ENCODE measurements around the gene RHBDL1.

RHBDL1 gene

GRCh38 chr16:717450-718245 is 42.2 kb downstream of the RHBDL1 start:
- H3K9me3 ChIP-seq (ENCODE audit: control insufficient read depth, low read length): no peaks in the 10 kb centered on the region
- 78 to 83% methylated on average over 26 to 28 of the region's 32 CpGs for WGBS, 2 experiments (ENCODE audit: insufficient coverage in 2 of 2)
- no peak overlapping the region for H3K4me3 ChIP-seq (ENCODE audit: extremely low read depth, insufficient read depth, low read length, poor library complexity, severe bottlenecking)
- H3K36me3 ChIP-seq (ENCODE audit: control insufficient read depth, insufficient read depth, low read length): peaks cover 5% of the 10 kb centered on the region
- H3K4me1 ChIP-seq (ENCODE audit: control insufficient read depth, insufficient read depth, low read length, poor library complexity, severe bottlenecking): peaks cover 16% of the 10 kb centered on the region
- no peak overlapping the region for H3K27ac ChIP-seq (ENCODE audit: low read depth, low read length, severe bottlenecking)

- Histone ChIP-seq H3K27ac (ENCODE audit: low read depth, low read length, severe bottlenecking) (no peak overlapping the region), H3K4me3 (ENCODE audit: extremely low read depth, insufficient read depth, low read length, poor library complexity, severe bottlenecking) (no peak overlapping the region), H3K4me1 (ENCODE audit: control insufficient read depth, insufficient read depth, low read length, poor library complexity, severe bottlenecking) (peaks cover 16% of the 10 kb centered on the region), H3K36me3 (ENCODE audit: control insufficient read depth, insufficient read depth, low read length) (peaks cover 7% of the 10 kb centered on the region), H3K9me3 (ENCODE audit: control insufficient read depth, low read length) (no peaks in the 10 kb centered on the region)
- 86 to 92% methylated on average over 6 to 9 of the region's 9 CpGs for WGBS, 2 experiments (ENCODE audit: insufficient coverage in 2 of 2)
These were observed 42.9 kb downstream of the RHBDL1 start for GRCh38 chr16:718389-718788.

- Histone ChIP-seq H3K9me3 (ENCODE audit: control insufficient read depth, low read length) (no peaks in the 10 kb centered on the region), H3K27ac (ENCODE audit: low read depth, low read length, severe bottlenecking) (no peak overlapping the region), H3K4me1 (ENCODE audit: control insufficient read depth, insufficient read depth, low read length, poor library complexity, severe bottlenecking) (peaks cover 16% of the 10 kb centered on the region), H3K36me3 (ENCODE audit: control insufficient read depth, insufficient read depth, low read length) (peaks cover 7% of the 10 kb centered on the region), H3K4me3 (ENCODE audit: extremely low read depth, insufficient read depth, low read length, poor library complexity, severe bottlenecking) (no peak overlapping the region)
- 91% methylated on average over 3 to 5 of the region's 6 CpGs for WGBS, 2 experiments (ENCODE audit: insufficient coverage in 2 of 2)
These were observed 43.5 kb downstream of the RHBDL1 start for GRCh38 chr16:718922-719321.

GRCh38 chr16:719815-720446 is 44.5 kb downstream of the RHBDL1 start:
- H3K9me3 ChIP-seq (ENCODE audit: control insufficient read depth, low read length): no peaks in the 10 kb centered on the region
- 22 to 32% methylated on average over 6 to 12 of the region's 16 CpGs for WGBS, 2 experiments (ENCODE audit: insufficient coverage in 2 of 2)
- H3K27ac ChIP-seq (ENCODE audit: low read depth, low read length, severe bottlenecking): peak overlapping the region; percentile 87
- H3K4me3 ChIP-seq (ENCODE audit: extremely low read depth, insufficient read depth, low read length, poor library complexity, severe bottlenecking): peak overlapping the region; percentile 67
- peaks cover 7% of the 10 kb centered on the region for H3K36me3 ChIP-seq (ENCODE audit: control insufficient read depth, insufficient read depth, low read length)
- H3K4me1 ChIP-seq (ENCODE audit: control insufficient read depth, insufficient read depth, low read length, poor library complexity, severe bottlenecking): peaks cover 16% of the 10 kb centered on the region

- Histone ChIP-seq H3K4me3 (ENCODE audit: extremely low read depth, insufficient read depth, low read length, poor library complexity, severe bottlenecking) (peak overlapping the region; percentile 67), H3K4me1 (ENCODE audit: control insufficient read depth, insufficient read depth, low read length, poor library complexity, severe bottlenecking) (peaks cover 16% of the 10 kb centered on the region), H3K9me3 (ENCODE audit: control insufficient read depth, low read length) (no peaks in the 10 kb centered on the region), H3K27ac (ENCODE audit: low read depth, low read length, severe bottlenecking) (peak overlapping the region; percentile 87), H3K36me3 (ENCODE audit: control insufficient read depth, insufficient read depth, low read length) (peaks cover 7% of the 10 kb centered on the region)
- WGBS, 2 experiments (ENCODE audit: insufficient coverage in 2 of 2): 0% methylated on average over 34 to 37 of the region's 38 CpGs
These were observed 45.0 kb downstream of the RHBDL1 start for GRCh38 chr16:720447-720989.

GRCh38 chr16:720990-721764 is 45.7 kb downstream of the RHBDL1 start, which contains the start of gene ANTKMT:
TSS of gene ANTKMT (plus strand) at chr16:721146. CDS start at chr16:721275, 129 bp downstream.
- WGBS, 2 experiments (ENCODE audit: insufficient coverage in 2 of 2): 11% methylated on average over 90 to 97 of the region's 106 CpGs
- H3K4me1 ChIP-seq (ENCODE audit: control insufficient read depth, insufficient read depth, low read length, poor library complexity, severe bottlenecking): peaks cover 14% of the 10 kb centered on the region
- peak within 1 kb of the TSS; percentile 67 for H3K4me3 ChIP-seq (ENCODE audit: extremely low read depth, insufficient read depth, low read length, poor library complexity, severe bottlenecking)

GRCh38 chr16:721765-722540 is 46.5 kb downstream of the RHBDL1 start:
- H3K4me3 ChIP-seq (ENCODE audit: extremely low read depth, insufficient read depth, low read length, poor library complexity, severe bottlenecking): peak overlapping the region; percentile 67
- no peak overlapping the region for H3K27ac ChIP-seq (ENCODE audit: low read depth, low read length, severe bottlenecking)
- H3K36me3 ChIP-seq (ENCODE audit: control insufficient read depth, insufficient read depth, low read length): peaks cover 7% of the 10 kb centered on the region
- H3K4me1 ChIP-seq (ENCODE audit: control insufficient read depth, insufficient read depth, low read length, poor library complexity, severe bottlenecking): peaks cover 9% of the 10 kb centered on the region
- WGBS, 2 experiments (ENCODE audit: insufficient coverage in 2 of 2): 93 to 94% methylated on average over 47 to 50 of the region's 51 CpGs
- no peaks in the 10 kb centered on the region for H3K9me3 ChIP-seq (ENCODE audit: control insufficient read depth, low read length)

More at GRCh38 chr16:720990-721764, 45.7 kb downstream of the RHBDL1 start, which contains the start of gene ANTKMT:
- peak within 1 kb of the TSS; percentile 87 for H3K27ac ChIP-seq (ENCODE audit: low read depth, low read length, severe bottlenecking)
- no peaks in the 10 kb centered on the region for H3K9me3 ChIP-seq (ENCODE audit: control insufficient read depth, low read length)
- H3K36me3 ChIP-seq (ENCODE audit: control insufficient read depth, insufficient read depth, low read length): peaks cover 7% of the 10 kb centered on the region

GRCh38 chr16:722835-723633 is 47.6 kb downstream of the RHBDL1 start:
- Histone ChIP-seq H3K4me3 (ENCODE audit: extremely low read depth, insufficient read depth, low read length, poor library complexity, severe bottlenecking) (no peak overlapping the region), H3K9me3 (ENCODE audit: control insufficient read depth, low read length) (no peaks in the 10 kb centered on the region), H3K36me3 (ENCODE audit: control insufficient read depth, insufficient read depth, low read length) (peaks cover 3% of the 10 kb centered on the region), H3K27ac (ENCODE audit: low read depth, low read length, severe bottlenecking) (no peak overlapping the region), H3K4me1 (ENCODE audit: control insufficient read depth, insufficient read depth, low read length, poor library complexity, severe bottlenecking) (peaks cover 11% of the 10 kb centered on the region)
- WGBS, 2 experiments (ENCODE audit: insufficient coverage in 2 of 2): 93 to 94% methylated on average over 19 to 21 of the region's 24 CpGs

- no peak overlapping the region for H3K27ac ChIP-seq (ENCODE audit: low read depth, low read length, severe bottlenecking)
- H3K36me3 ChIP-seq (ENCODE audit: control insufficient read depth, insufficient read depth, low read length): peaks cover 3% of the 10 kb centered on the region
- H3K4me1 ChIP-seq (ENCODE audit: control insufficient read depth, insufficient read depth, low read length, poor library complexity, severe bottlenecking): peaks cover 11% of the 10 kb centered on the region
- 89 to 94% methylated on average over 7 to 8 of the region's 9 CpGs for WGBS, 2 experiments (ENCODE audit: insufficient coverage in 2 of 2)
- no peaks in the 10 kb centered on the region for H3K9me3 ChIP-seq (ENCODE audit: control insufficient read depth, low read length)
- H3K4me3 ChIP-seq (ENCODE audit: extremely low read depth, insufficient read depth, low read length, poor library complexity, severe bottlenecking): no peak overlapping the region
These were observed 48.2 kb downstream of the RHBDL1 start for GRCh38 chr16:723695-724094.
